ENCODE results near the gene SUGCT.

The SUGCT gene

GRCh38 chr7:40700653-40701421, 566.0 kb downstream of the SUGCT start:
- in situ Hi-C loops (cut with HindIII; ENCODE audit: low sequenced_read_pairs) = no loop called here

DNA sequence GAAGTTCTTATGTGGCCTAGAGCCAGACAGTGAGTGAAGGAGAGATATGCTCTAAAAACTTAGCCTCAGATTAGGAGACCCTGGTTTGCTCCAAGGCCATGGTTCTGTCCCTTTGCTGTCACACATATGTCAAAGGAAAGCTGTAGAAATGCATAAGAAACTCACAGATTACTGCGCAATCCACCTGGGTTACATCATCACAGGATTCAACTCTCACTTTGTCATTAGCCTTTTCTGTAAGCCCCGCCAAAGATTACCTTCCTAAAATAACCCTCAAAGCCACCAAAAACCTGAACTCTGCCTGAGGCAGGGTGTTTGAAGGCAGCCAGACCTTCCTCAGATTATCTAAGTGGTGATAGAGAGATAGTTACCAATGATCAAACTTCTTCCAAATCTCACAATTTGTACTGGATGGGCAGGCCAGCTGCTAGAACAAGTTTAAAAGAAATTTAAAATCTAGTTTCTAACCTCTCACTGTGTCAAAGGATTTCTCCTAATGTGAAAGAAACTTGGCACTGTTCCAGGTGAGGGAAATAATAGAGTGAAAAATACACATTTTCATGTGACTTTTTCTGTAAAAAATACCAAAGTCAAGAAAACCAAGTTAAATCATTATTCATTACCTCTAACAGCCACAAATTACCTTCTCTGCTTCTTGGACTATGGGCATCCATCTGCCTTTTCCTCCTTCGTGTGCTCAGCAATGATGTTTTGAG, 567.2 kb downstream of the SUGCT start:
- in situ Hi-C loops (cut with HindIII; ENCODE audit: low sequenced_read_pairs) = no loop called here

DNA sequence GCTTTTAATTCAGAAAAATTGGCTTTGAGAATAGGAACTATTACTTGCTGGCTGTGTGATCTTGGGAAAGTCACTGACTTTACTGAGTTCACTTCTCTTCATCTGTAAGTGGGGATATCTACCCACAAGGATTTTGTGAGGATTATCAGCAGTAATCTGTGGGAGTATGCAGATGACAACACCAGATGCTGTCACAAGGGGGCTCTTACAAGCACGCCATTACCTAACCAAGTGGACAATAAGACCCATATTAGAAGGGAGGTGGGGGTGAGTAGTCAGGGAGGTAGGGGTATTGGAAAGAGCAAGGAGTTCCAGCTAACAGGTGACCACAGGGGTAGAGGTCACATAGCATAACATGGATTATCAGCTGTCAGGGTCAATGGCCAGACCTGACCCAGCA, 569.4 kb downstream of the SUGCT start:
- in situ Hi-C loops (cut with HindIII; ENCODE audit: low sequenced_read_pairs) = no loop called here

- in situ Hi-C loops (cut with HindIII; ENCODE audit: low sequenced_read_pairs) = no loop called here
Observed at GRCh38 chr7:40706829-40707228, 572.0 kb downstream of the SUGCT start.

DNA sequence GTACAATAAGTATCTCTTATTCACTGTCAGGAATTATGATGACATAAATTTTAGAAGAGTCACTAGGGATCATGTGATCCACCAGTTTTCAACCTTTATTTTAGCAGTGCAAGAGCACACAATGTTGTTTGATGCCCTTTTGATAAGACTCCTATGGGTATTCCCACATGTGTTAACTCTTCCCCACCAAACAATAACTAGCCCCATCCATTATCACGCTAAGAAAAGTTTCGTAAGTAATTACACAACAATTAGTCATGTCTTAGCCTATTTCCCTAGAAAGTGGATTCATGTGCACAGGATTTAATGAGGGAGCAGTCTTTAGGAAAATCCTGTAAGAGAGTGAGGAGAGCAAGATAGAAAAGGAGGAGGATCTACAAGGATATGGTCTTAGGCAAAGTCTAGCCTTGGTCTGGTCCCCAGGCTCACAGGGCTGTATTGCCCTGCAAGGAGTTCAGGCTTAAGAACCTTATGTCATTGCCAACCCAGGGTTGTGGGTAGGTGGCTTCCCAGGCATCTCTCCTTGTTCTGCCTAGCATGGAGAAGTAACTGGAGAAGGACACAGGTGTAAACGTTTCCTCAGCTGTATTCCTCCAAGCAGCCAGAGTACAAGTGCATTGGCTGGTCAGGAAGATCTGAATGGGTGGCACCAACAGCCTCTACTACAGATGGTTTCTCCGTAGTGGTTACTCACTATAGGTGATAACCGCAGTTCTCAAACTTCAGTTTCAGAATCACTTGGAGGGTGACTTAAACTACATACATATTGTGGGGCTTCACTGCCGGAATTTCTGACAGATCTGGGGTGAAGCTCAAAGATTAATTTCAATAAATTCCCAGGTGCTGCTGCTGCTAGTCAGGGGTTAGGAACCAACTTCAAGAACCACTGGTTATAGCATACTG, 574.5 kb downstream of the SUGCT start:
- in situ Hi-C loops (cut with HindIII; ENCODE audit: low sequenced_read_pairs) = no loop called here

GRCh38 chr7:40711706-40712105, 576.9 kb downstream of the SUGCT start:
- in situ Hi-C loops (cut with HindIII; ENCODE audit: low sequenced_read_pairs) = no loop called here

GRCh38 chr7:40714363-40715052, 579.7 kb downstream of the SUGCT start:
- in situ Hi-C loops (cut with HindIII; ENCODE audit: low sequenced_read_pairs) = no loop called here

DNA sequence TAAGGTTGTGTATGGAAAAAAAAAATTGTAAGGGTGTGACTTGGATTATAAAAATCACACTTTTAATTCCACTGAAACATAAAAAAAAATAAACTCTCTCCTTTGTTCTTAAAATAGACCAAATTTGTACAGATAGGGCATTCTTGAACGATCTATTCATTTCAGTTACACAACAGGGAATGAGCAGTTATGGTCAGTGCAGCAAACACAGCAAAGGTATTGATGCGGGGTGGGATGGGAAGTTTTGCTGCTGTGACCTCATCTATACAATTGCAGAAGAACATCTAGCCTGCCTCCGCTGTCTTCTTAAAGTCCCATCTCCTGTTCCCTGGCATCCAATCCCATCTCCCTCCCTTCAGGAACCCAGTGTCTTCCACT, 580.2 kb downstream of the SUGCT start:
- in situ Hi-C loops (cut with HindIII; ENCODE audit: low sequenced_read_pairs) = no loop called here

DNA sequence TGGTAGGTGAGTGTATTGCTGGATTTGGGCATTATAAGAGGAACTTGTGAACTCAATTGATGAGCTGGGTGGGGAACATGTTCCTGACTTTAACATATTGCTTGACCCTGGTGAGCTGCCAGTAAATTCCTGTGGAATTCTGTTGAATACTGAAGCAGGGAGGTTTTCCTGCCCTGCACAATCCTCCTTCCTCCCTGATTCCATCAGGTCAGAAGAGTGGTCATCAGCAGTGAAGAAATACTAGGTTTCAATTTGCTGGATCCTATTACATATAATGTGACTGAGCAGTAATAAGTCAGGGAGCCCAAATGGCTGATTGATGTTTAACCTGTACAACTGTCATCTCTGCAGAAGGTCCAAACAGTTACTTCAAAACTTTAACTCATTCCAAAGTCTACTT, 581.2 kb downstream of the SUGCT start:
- in situ Hi-C loops (cut with HindIII; ENCODE audit: low sequenced_read_pairs) = no loop called here

DNA sequence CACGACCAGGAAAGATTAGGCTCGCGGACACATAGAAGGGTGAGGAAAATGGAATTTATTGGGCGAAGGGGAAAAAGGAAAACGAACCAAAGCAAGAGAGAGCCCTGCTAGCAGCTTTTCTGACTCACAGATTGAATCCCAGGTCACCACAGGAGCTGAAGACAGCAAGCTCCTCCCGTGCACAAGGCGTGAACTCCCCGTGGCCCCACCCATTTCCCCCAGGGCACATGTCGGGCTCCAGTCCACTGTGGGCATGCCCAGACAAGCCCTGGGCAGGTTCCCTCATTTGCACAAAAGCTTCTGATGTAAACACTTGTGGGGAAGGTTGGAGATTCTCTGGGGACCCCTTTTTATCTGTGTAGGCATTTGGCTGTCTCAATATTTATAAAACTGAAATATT, 582.4 kb downstream of the SUGCT start:
- in situ Hi-C loops (cut with HindIII; ENCODE audit: low sequenced_read_pairs) = no loop called here

GRCh38 chr7:40720416-40720815, 585.6 kb downstream of the SUGCT start:
- in situ Hi-C loops (cut with HindIII; ENCODE audit: low sequenced_read_pairs) = no loop called here

DNA sequence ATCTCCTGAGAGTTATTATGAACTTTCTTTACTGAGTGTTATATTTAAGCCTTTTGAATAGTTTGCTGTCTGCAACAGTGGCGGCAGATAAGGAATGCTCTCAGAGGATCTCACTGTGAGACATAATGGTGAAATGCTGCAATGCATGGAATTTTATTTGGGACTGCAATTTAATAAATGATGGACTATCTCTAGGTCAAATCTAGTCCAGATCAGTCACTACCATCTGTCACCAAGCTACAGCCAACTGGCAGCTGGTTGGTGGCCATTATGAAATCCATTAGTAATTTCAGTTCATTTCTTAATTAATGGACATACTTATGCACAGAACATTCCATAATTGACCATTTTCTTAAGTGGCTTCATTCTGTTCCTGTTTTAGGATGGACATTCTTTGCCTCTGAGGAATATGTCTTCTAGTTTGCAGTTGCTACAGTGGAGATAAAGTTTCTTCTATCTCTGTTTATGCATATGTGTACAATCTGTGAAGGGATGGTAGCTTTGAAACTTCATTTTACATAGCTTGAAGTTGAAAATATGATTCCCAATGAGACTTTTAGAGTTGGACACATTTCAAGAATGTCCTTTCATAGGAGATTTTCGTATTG, 586.6 kb downstream of the SUGCT start:
- in situ Hi-C loops (cut with HindIII; ENCODE audit: low sequenced_read_pairs) = no loop called here

DNA sequence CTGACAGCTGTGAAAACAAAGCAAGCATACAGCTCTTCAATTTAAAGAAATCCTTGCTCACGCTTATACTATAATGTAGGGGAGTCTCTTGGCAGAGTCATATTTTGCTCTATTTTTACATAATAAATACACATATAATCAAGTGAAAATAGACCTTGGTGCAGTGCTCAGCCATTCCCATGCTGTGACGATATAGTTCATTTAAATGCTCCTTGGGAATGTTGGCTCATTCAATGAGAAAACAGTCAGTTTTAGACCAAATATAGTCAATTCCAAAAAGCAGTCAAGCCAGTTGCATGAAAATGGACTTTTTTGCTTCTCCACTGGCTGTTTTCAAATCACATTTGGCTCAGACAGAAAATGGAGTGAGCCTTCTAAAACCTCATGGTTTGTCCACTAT, 587.4 kb downstream of the SUGCT start:
- in situ Hi-C loops (cut with HindIII; ENCODE audit: low sequenced_read_pairs) = no loop called here

DNA sequence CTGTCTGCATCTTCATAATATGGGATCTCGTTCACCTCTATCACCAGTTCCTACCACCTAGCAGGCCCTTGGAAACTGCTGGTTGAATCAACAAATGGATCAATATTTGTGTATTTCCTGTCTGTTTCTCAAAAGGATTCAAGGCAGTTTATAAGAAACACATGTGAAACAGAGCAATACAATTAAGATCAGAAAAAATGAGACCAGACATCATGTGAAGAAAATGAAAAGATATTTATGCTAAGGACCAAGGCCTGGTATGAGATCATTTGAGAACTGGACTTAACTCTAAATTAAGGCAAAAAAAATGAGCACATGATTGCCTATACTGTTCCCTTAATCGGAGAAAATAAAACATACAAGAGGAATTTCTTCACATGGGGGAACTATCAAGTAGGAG, 589.0 kb downstream of the SUGCT start:
- in situ Hi-C loops (cut with HindIII; ENCODE audit: low sequenced_read_pairs) = no loop called here

GRCh38 chr7:40726559-40726958, 591.8 kb downstream of the SUGCT start:
- in situ Hi-C loops (cut with HindIII; ENCODE audit: low sequenced_read_pairs) = loop anchor here (5.0 kb wide), 1 partner anchor 51 kb away; no protein-coding TSS in a partner anchor

DNA sequence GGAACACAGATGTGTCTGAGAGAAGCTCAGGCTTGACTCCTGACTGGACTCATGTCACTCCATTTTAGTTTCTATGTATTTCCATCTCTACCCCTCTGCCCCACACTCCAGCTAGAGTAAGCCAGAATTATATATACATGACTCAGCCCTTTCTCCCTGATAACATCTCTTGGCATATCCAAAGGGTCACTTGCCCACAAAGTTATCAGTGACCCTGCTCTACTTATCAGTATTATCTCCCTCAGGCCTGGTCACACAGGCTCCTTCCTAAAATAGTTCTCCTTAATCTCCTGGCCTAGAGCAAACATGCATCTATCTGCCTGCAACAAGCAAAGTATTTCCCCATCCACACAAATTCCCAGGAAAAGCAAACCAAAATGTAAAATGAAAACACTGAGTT, 598.3 kb downstream of the SUGCT start:
- in situ Hi-C loops (cut with HindIII; ENCODE audit: low sequenced_read_pairs) = no loop called here

GRCh38 chr7:40733578-40733977, 598.8 kb downstream of the SUGCT start:
- in situ Hi-C loops (cut with HindIII; ENCODE audit: low sequenced_read_pairs) = no loop called here

- in situ Hi-C loops (cut with HindIII; ENCODE audit: low sequenced_read_pairs) = no loop called here
Observed at GRCh38 chr7:40739257-40739656, 604.5 kb downstream of the SUGCT start.

- in situ Hi-C loops (cut with HindIII; ENCODE audit: low sequenced_read_pairs) = no loop called here
Observed at GRCh38 chr7:40742270-40742669, 607.5 kb downstream of the SUGCT start.

DNA sequence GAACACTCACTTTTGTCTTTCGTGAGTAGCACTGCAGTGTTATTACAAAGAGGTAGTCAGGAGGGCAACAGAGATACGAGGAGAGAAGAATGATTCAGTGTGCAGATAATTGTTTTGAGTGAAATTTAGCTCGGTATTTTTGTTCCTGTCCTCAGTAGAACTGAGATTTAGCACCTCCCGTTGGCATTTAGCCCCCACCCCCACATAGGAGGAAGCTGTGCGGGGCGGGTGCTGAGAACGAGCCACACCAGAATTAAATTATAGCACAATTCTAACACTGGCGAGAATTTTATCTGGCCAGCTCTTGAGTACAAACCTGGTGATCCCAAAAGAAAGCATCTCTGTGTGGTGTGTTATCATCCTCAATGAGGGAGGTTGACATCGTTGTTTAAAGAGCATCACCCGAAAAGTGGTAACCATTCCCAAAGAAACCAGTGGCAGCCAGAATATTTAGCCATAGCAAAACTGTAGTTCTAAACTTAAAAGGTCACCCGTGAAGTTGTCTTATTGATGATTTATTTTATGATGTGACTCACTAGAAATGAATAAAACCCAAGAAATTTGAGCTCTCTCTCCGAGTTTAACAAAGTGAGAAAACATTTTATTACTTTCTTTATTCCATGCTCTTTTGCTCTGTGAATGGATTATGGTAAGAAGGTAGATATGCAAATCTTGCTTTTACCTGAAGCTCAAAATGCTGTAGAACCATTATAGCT, 612.2 kb downstream of the SUGCT start:
- in situ Hi-C loops (cut with HindIII; ENCODE audit: low sequenced_read_pairs) = no loop called here

Data from endothelial cell of hepatic sinusoid (primary cell).